ENCODE measurements around the gene ZNF787. TPM values are rescaled to one million over a fixed set of nuclear protein-coding genes. Genes with fewer than 3 reads are reported as not detected.

ZNF787 gene
- total RNA-seq, 1 experiment from 2014 or later: 54.6 TPM

DNA sequence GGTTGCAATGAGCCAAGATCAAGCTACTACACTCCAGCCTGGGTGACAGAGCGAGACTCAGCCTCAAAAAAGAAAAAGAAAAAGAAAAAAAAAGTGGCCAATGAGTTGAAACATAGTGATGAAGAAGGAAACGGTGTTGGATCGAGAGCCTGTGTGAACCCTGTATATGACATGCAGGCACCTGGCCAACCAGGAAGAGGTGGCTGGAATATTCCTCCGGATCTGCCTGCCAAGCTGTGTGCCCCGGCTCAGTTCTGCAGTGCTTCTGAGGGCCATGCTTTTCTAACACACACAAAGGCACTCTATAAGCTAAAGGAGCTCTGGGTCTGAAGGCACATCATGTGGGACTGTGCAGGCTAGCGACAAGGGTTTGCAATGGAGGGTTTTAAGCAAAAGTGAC is 16.3 kb upstream of the ZNF787 start:
- Histone ChIP-seq H2BK12ac (ENCODE audit: insufficient read length, low read depth, low read length) (no peak overlapping the region), H2BK20ac (ENCODE audit: low read depth, low read length, poor library complexity, severe bottlenecking) (no peak overlapping the region), H3K18ac (ENCODE audit: insufficient read length, low read depth, low read length) (no peak overlapping the region), H2BK5ac (ENCODE audit: insufficient read length, low read length) (no peak overlapping the region), H3K9me3 (ENCODE audit: control insufficient read depth, low read depth, low read length) (no peaks in the 10 kb centered on the region), H3K27me3 (ENCODE audit: insufficient read depth, low read length) (no peaks in the 10 kb centered on the region), H4K91ac (ENCODE audit: insufficient read length, low read depth, low read length) (no peak overlapping the region), H4K8ac (replicated peaks; ENCODE audit: insufficient read length, low read depth, low read length) (no peak overlapping the region), H3K27ac (ENCODE audit: insufficient read length, low read depth, low read length) (no peak overlapping the region), H3K4me1 (ENCODE audit: insufficient read depth, low read length) (peaks cover 7% of the 10 kb centered on the region; the same call in 1 of the 2 replicates), H3K9ac (ENCODE audit: extremely low read depth, insufficient read length, low read length) (no peak overlapping the region), H3K79me2 (ENCODE audit: insufficient read depth, low read length) (peaks cover 1% of the 10 kb centered on the region; the same call in 1 of the 2 replicates), H2AK5ac (ENCODE audit: insufficient read length, low read length) (no peak overlapping the region), H4K5ac (ENCODE audit: insufficient read length, low read depth, low read length) (no peak overlapping the region), H3K23me2 (ENCODE audit: insufficient read length, low read depth, low read length, poor library complexity, severe bottlenecking) (peaks cover 13% of the 10 kb centered on the region), H3K23ac (ENCODE audit: insufficient read length, low read depth, low read length) (no peak overlapping the region), H3K56ac (ENCODE audit: insufficient read length, low read depth, low read length) (no peak overlapping the region), H3T11ph (ENCODE audit: low read length) (no peak overlapping the region), H3K14ac (ENCODE audit: insufficient read depth, low read length) (no peak overlapping the region), H3K4ac (ENCODE audit: low read depth, low read length) (no peak overlapping the region), H2BK120ac (ENCODE audit: low read depth, low read length, poor library complexity, severe bottlenecking) (no peak overlapping the region), H2AFZ (ENCODE audit: low read length) (no peak overlapping the region), H2BK15ac (ENCODE audit: low read depth, low read length) (0 out of 2 replicates have a peak overlapping the region, but pooled peaks have one; percentile 49), H3K4me2 (ENCODE audit: insufficient read depth, insufficient read length, low read length) (no peak overlapping the region), H3K79me1 (ENCODE audit: insufficient read depth, low read depth, low read length, poor library complexity, severe bottlenecking) (no peaks in the 10 kb centered on the region), H4K20me1 (ENCODE audit: control insufficient read depth, insufficient read depth, insufficient read length) (no peaks in the 10 kb centered on the region)
- peak overlapping the region; percentile 76 to 93 (median 91); a peak in 6 of 7 replicates for H3K27ac Mint-ChIP-seq
- no peak for DNase-seq
- H3K4me3 Mint-ChIP-seq: peak overlapping the region in 1 of 2 experiments; percentile 27; a peak in 1 of 5 replicates
- no peaks in the 10 kb centered on the region for H3K27me3 Mint-ChIP-seq (ENCODE audit: low read depth)
- H3K36me3 Mint-ChIP-seq (ENCODE audit: insufficient read depth in 1 of 3, low read depth in 3 of 3): no peaks in the 10 kb centered on the region
- 0 out of 5 replicates have a peak, but pooled peaks cover 0 to 2% of the 10 kb centered on the region in 2 experiments for H3K9me3 Mint-ChIP-seq
- WGBS (ENCODE audit: extremely low coverage, insufficient read length, low lambda C conversion rate): no CpG with 5 or more reads among the region's 6 CpGs
- peaks cover 42 to 44% of the 10 kb centered on the region in 2 experiments for H3K4me1 Mint-ChIP-seq
- TF ChIP-seq, protein P1, sequence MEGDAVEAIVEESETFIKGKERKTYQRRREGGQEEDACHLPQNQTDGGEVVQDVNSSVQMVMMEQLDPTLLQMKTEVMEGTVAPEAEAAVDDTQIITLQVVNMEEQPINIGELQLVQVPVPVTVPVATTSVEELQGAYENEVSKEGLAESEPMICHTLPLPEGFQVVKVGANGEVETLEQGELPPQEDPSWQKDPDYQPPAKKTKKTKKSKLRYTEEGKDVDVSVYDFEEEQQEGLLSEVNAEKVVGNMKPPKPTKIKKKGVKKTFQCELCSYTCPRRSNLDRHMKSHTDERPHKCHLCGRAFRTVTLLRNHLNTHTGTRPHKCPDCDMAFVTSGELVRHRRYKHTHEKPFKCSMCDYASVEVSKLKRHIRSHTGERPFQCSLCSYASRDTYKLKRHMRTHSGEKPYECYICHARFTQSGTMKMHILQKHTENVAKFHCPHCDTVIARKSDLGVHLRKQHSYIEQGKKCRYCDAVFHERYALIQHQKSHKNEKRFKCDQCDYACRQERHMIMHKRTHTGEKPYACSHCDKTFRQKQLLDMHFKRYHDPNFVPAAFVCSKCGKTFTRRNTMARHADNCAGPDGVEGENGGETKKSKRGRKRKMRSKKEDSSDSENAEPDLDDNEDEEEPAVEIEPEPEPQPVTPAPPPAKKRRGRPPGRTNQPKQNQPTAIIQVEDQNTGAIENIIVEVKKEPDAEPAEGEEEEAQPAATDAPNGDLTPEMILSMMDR (conservative IDR thresholded peaks at IDR 0.05): no peak
